Esophagus (tissue), 2 donors: ENCODE results near the gene STEAP2. TPM values are rescaled to one million over a fixed set of nuclear protein-coding genes. Genes with fewer than 3 reads are reported as not detected.

Experiments used
- H3K27ac ChIP-seq, 2 donors: one replicate each; pipeline ENCODE4 v1.5.1; 2013; ENCODE audit warnings: low read depth in 2 of 2, mild to moderate bottlenecking in 2 of 2, inconsistent platforms in 1 of 2, low read length in 1 of 2, moderate library complexity in 1 of 2
- H3K27me3 ChIP-seq, 2 donors: one replicate each; pipeline ENCODE4 v1.6.1; 2013; ENCODE audit warnings: low read length in 2 of 2, control low read depth in 1 of 2, mild to moderate bottlenecking in 1 of 2; ENCODE audit not compliant: insufficient read depth in 2 of 2, control insufficient read depth in 1 of 2
- H3K36me3 ChIP-seq, 2 donors: one replicate each; pipeline ENCODE4 v1.6.1; 2013; ENCODE audit warnings: low read length in 1 of 2; ENCODE audit not compliant: control insufficient read depth in 2 of 2, insufficient read depth in 2 of 2
- H3K4me1 ChIP-seq, 2 donors: one replicate each; pipeline ENCODE4 v1.6.1; 2013; ENCODE audit warnings: low read length in 1 of 2; ENCODE audit not compliant: control insufficient read depth in 2 of 2, insufficient read depth in 2 of 2
- H3K4me3 ChIP-seq, 2 donors: one replicate each; pipeline ENCODE4 v1.5.1; 2013; ENCODE audit warnings: low read length in 2 of 2, mild to moderate bottlenecking in 2 of 2, low read depth in 1 of 2, moderate library complexity in 1 of 2
- H3K9me3 ChIP-seq, 2 donors: one replicate each; pipeline ENCODE4 v1.6.1; 2013; ENCODE audit warnings: mild to moderate bottlenecking in 2 of 2, low read depth in 1 of 2, low read length in 1 of 2, moderate library complexity in 1 of 2; ENCODE audit not compliant: control insufficient read depth in 2 of 2, insufficient read depth in 1 of 2
- WGBS, 2 donors: extraction: QIAGEN DNeasy Blood & Tissue Kit; methylation state at CpG; one replicate each; pipeline ENCODE4 v1.1.7; 2013; 5-methylcytosine and 5-hydroxymethylcytosine counted together
- polyA plus RNA-seq, 2 donors: library from polyadenylated mRNA; stranded (reverse); fragments of 200-250 nt; gene quantifications; one replicate each; pipeline ENCODE4 v1.2.3, GENCODE V29; 2013
- donor health status: healthy with polysubstance abuse.
- donor health status: Bipolar disorder and iron deficiency.

The STEAP2 gene
- polyA plus RNA-seq, 2 donors = 2.1 to 2.6 TPM

DNA sequence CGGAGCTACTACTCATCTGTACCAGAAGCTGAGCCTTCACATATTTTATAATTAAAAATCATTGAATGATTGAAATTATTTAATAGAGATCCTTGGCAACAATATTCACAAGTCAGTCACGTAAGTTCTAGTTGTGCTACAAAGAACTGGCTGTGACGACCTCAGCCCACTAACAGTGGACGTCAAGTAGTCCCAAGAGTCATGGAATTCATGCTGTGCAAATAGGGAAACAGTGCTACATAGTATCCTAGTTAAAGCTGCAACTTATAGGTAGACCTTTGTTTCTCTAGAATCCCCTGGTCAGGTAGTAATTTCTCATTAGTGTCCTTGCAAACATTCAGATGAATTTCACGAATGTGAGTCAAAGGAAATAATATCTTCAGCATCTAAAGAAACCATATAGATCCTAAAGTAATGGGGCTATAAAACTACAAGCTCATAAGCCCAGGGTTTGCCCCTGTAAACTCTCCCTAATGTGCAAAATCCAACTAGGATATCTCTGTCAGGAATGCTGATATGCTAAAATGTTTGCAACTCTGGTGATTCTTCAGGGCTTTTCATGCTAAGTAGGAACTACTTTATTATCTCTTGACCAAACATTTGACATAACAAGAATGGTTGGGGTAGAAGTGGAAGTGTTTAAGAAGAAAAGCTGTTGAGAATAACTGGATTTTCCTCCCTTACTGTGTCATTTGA, 64.6 kb downstream of the STEAP2 start:
- Histone ChIP-seq H3K4me3 (no peak overlapping the region), H3K9me3 (no peaks in the 10 kb centered on the region), H3K4me1 (no peaks in the 10 kb centered on the region), H3K36me3 (no peaks in the 10 kb centered on the region), H3K27ac (no peak overlapping the region), H3K27me3 (no peaks in the 10 kb centered on the region)
- 67 to 70% methylated on average over 5 of the region's 5 CpGs for WGBS, 2 donors

Other genes starting within 250 kb of the STEAP2 start
- 1 to 10 TPM; 5.2 to 6.0 TPM for gene STEAP1, start 57.3 kb upstream of the STEAP2 start, polyA plus RNA-seq
- 1 to 10 TPM; 1.4 to 3.1 TPM for gene CFAP69, start 33.4 kb downstream of the STEAP2 start, polyA plus RNA-seq
- gene FAM237B, start 109.6 kb downstream of the STEAP2 start, polyA plus RNA-seq = not detected
- gene GTPBP10, start 135.0 kb downstream of the STEAP2 start, polyA plus RNA-seq = 10 to 100 TPM in 1 of 2 donors, 1 to 10 TPM in 1; 9.4 to 10.2 TPM
- gene CLDN12, start 191.7 kb downstream of the STEAP2 start, polyA plus RNA-seq = 10 to 100 TPM in 1 of 2 donors, 1 to 10 TPM in 1; 8.7 to 11.5 TPM